Activated CD4-positive, CD25-positive, alpha-beta regulatory T cell (primary cell): ENCODE measurements around the gene IFT122.
A peak's percentile ranks its signal among the peaks of the same experiment; 100 is the strongest.

Source experiments
- DNase-seq, 4 experiments: peaks; one replicate each; lab custom pipeline; 2025; lab: John Stamatoyannopoulos, UW

The IFT122 gene

DNA sequence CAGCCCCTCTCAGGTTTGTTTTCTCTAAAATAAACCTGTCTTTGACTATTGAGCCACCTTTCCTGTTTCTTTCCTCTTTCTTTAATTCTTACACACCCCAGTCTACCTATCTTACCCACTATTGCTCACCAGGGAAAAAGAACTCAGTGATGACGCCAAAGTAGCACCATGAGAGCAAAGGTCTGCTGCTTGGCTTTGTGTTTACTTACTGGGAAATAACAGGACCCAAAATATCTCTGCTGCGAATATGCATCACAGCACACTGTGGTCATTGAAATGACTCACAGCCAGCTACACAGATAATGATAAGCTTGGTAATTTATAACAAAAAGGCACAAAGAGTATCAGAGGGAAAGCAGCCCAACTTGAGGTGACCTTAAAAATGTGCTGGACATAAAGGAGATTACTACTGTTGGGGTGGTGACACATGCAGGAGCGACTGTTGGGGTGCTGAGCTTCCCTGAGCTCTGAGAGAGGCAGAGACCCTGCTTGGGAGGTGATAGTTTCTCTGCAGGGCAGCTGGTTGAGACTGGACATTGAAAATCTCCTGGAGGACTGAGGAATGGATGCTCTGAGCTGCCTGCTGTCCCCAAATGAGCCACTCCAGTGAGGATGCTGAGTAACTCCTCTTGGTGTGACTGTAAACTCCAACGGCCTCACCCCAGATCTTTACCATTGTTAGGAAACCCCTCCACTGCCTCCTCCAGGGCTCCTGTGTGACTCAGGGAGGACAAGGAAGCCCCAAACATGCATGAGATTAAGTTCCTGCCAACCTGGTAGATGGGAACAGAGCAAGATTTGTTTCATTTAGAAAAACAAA lies 26.1 kb upstream of the IFT122 start:
- DNase-seq = no peak

GRCh38 chr3:129415378-129415777 lies 24.6 kb upstream of the IFT122 start:
- DNase-seq = no peak

DNA sequence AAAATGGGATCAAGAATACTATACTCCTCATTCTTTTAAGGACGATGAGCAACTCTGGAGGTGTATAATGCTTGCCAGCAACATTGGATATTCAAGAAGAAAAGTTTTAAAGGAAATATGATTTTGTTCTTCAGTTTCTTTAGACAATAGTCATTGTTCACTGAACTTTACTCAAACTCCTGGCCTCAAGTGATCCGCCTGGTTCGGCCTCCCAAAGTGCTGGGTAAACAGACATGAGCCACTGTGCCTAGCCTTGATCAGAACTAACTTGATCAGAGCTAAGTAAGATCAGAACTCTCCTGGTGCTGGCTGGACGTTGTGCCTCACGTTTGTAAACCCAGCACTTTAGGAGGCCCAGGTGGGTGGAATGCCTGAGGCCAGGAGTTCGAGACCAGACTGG lies 24.2 kb upstream of the IFT122 start:
- no peak for DNase-seq

GRCh38 chr3:129416415-129416814 lies 23.6 kb upstream of the IFT122 start:
- no peak for DNase-seq

DNA sequence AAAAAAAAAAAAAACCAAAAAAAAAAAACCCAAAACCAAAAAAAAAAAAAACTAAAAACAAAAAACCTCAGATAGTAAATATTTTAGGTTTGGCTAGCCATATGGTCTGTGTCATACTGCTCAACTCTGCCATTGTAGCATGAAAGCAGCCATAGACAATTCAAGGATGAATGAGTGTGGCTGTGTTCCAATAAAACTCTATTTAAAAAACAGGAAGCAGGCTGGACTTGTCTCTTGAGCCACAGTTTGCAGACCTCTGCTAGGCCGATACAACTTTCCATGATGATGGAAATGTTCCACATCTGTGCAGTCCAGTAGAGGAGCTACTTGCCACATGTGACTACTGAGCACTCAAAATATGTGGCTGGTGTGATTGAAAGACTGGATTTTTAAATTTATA lies 22.7 kb upstream of the IFT122 start:
- DNase-seq = no peak

- no peak for DNase-seq
Observed at GRCh38 chr3:129418041-129418973, 21.7 kb upstream of the IFT122 start.

- DNase-seq = no peak
Observed at GRCh38 chr3:129419476-129419875, 20.5 kb upstream of the IFT122 start.

- DNase-seq = no peak
Observed at GRCh38 chr3:129421236-129421883, 18.7 kb upstream of the IFT122 start.

GRCh38 chr3:129421988-129422745 lies 17.9 kb upstream of the IFT122 start:
- no peak for DNase-seq

DNA sequence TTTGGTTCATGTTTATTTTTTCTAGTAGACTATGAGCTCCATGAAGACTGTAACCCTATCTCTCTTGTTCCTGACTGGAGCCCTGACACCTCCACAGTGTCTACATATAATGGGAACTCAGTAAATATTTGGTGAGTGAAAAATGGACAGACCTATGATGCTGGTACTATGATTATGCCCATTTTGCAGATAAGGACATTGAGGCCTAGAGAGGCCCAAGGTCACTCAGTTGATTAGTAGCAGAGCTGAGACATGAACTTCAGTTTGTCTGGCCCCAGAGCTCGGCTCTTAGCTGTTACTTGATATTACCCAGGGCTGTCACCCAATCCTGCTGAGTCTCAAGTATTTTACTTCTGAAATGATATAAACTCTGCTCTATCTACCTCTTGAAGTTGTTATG lies 17.1 kb upstream of the IFT122 start:
- no peak for DNase-seq

GRCh38 chr3:129424185-129424841 lies 15.7 kb upstream of the IFT122 start:
- DNase-seq = no peak

- no peak for DNase-seq
Observed at GRCh38 chr3:129425213-129425612, 14.8 kb upstream of the IFT122 start.

DNA sequence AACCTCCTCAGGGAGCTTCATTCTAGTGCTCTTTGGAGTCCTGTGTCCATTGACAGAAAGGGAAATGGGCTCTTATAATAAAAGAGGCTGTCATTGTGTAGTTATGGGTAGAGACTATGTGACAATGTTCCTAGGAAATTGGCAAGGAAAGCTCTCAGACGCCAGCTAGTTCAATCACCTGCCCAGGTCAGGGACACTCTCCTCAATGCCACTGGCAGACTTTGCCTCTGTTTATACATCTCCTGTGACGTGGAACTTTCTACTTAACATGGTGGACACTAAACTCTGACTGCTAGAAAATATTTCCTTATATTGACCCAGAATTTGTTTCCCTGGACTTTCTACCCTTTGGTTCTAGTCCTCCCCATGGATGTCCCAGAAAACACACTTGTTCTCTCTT lies 14.4 kb upstream of the IFT122 start:
- no peak for DNase-seq

DNA sequence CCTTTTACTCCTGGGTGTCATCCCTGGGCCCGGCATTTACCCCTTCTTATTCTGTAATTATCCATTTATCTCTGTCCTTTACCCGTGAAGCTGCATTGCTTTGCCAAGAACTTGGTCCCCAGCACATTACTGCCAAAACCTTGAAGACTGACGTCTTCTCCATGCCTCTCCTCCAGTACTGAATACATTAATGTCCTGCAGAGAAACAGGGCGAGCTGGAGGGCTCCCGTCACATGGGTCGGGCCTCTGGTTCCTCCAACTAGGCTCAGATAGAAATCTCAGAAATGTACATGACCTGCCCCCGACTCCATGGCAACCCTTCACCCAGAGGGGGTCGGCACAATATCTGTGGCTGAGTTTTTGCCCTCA lies 12.0 kb upstream of the IFT122 start:
- DNase-seq = no peak

DNA sequence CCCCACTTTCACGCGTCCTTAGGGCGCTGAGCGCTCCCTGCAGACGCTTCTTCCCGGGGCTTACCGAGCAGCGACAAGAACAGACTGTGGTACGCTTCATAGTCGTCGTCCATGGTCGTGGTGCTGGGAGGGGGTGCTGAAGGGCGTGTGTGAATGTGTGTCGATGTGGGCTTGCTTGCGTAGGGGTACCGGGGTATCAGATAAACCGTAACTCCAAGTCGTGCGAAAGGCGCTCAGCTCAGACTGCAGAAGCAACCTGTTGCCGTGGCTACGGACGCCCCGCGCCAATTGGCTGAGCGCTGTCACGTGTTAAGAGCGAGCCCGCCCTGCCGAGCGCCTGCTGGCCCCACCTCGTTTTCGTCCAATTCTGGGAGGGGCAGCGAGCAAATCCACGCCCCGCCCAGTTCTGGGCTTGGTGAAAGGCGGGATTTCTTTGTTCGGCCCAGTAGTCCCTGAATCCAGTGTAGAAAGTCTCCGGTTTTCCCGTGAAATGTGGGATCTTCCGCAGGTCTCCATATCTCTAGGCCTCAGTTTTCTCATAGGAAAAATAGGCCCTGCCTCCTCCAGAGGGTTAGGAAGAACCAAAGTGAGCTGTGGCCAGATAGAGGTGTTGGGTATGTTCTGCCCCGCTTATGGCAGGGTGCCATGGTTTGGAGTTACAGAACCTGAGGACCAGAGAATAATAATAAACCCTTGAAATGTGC lies 11.5 kb upstream of the IFT122 start, which contains the start of gene EFCAB12:
EFCAB12 (minus strand) TSS at position 261 of the 704 bp plus-strand sequence; CDS start at position 113, 148 bp downstream.
- DNase-seq = peak; percentile 70 to 76 (median 74)

DNA sequence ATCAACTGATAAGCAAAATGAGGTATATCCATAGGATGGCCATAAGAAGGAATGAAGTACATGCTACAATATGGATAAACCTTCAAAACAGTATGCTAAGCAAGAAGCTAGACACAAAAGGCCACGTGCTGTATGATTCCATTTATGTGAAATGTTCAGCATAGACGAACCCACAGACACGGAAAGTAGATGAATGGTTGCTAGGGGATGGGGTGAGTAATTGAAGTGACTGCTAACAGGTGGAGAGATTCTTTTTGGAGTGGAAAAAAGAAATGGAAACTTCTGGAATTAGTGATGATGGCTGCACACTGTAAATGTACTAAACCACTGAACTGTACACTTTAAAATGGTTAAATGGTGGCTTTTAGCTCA lies 11.0 kb upstream of the IFT122 start:
- DNase-seq = no peak

DNA sequence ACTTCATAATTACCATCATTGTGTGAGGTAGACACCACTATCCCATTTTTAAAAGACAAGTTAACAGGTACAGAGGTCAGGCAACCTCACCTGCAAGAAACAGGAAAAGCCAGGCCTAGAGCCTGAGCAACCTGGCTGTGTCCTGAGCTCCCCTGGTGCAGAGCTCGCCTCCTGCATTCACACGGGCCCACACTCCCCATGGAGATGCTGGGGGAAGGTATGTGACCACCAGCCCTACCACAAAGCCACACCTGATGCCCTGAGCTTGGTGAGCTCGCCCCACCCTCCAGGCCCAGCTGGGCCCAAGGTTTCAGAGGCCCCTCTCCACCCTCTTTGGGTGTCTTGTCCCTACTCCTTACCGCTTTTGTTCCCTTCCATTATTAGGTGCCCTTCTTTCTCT lies 10.4 kb upstream of the IFT122 start:
- no peak for DNase-seq

DNA sequence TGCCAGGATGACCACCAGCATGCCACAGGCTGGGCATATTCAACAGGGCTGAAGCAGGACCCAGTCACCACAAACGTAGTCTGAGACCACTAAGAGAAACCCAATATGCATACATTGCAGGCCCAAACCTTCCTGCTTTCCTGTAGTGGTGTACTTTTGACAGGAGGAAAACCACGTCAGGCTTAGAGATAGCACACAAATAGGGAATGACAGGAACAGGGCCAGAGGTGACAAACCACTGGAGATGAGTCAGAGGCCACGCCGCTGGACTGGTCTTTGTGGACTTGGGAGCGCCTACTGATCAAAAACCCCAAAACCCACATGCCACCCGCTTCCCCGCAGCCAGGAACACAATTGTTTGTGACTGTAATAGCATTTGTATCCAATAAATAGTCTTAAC lies 8.0 kb upstream of the IFT122 start:
- no peak for DNase-seq

- no peak for DNase-seq
Observed at GRCh38 chr3:129432671-129433070, 7.4 kb upstream of the IFT122 start.

DNA sequence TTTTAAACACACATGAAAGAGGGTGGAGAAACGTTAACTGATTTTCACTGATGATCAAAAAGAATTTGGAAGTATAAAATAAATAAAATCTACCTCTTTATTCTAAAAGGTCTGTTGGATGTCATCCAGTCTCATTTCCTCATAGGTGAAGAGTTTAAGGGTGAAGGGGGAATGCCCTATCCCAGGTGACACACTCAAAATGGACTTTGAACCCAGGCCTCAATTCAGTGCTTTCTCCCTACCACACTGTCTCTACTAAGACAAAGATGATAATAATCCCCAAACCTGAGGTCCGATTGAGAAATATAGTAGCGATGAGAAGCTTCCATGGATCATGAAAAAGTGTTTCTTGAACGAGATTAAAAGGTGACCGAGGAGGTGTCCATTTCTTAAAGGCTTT lies 6.5 kb upstream of the IFT122 start:
- DNase-seq = no peak

DNA sequence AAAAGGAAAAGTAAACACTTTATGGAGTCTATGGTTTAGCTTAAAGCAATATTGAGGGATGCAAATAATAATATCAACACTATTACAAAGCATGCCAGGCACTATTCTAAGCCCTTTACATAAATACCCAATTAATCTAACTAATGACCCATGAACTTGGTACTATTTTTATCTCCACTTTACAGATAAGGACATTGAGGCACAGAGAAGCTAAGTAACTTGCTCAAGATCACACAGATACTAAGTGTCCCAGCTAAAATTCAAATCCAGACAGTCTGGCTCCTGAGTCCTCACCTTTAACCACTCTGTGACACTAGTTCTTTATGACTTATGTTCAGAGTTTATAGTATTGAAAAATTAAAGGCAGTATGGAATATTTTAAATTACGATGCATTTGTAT lies 5.9 kb upstream of the IFT122 start:
- DNase-seq = no peak
